Pancreas (tissue), 10 donors: ENCODE data around the gene TMIGD2. TPM values are rescaled to one million over a fixed set of nuclear protein-coding genes. Genes with fewer than 3 reads are reported as not detected.
"Not testable (repeated sequence)": the region's sequence is repeated elsewhere in the genome, so short reads cannot be mapped to it uniquely, and the experiment has no call there.

Source experiments
- ATAC-seq, 4 donors: fragments of 200-7000 bp; cut with Tn5 transposase; one replicate each; pipeline versions ENCODE4 v1.8.0 to v1.9.1; 2020; ENCODE audit warnings: mild to moderate bottlenecking in 4 of 4, moderate library complexity in 4 of 4
- DNase-seq, 6 donors: peaks; one replicate each; pipeline ENCODE4 v3.0.0-alpha.2; 2020
- FAIRE-seq: peaks from 2 replicates; lab custom pipeline; 2012; peaks lifted over from hg19 to GRCh38; lab: Jason Lieb, UNC
- H3K27ac ChIP-seq, 4 donors: fragments of 200-600 bp; sonication (generic); 1 replicate in 3 of 4; 2 replicates in 1 of 4; pipeline versions ENCODE4 v1.5.0 to v1.8.0; 2020
- H3K27me3 ChIP-seq, 4 donors: fragments of 200-600 bp; one replicate each; pipeline ENCODE4 v1.8.0; 2021
- H3K36me3 ChIP-seq, 3 donors: fragments of 200-600 bp; sonication (generic) in 1 of 3; one replicate each; pipeline versions ENCODE4 v1.5.0 to v1.8.0; 2020 to 2021
- H3K4me1 ChIP-seq, 3 donors: fragments of 200-600 bp; one replicate each; pipeline ENCODE4 v1.8.0; 2021
- H3K4me3 ChIP-seq, 4 donors: fragments of 200-600 bp; sonication (generic) in 2 of 4; one replicate each; pipeline versions ENCODE4 v1.5.0 to v1.8.0; 2020 to 2021
- H3K9me3 ChIP-seq, 4 donors: fragments of 200-600 bp; one replicate each; pipeline ENCODE4 v1.8.0; 2021
- WGBS, 2 donors: extraction: QIAGEN DNeasy Blood & Tissue Kit; methylation state at CpG; one replicate each; pipeline ENCODE4 v1.1.7; 2013; 5-methylcytosine and 5-hydroxymethylcytosine counted together
- intact Hi-C, 3 donors: fragments of 100-400 bp; cut with DNase I; formaldehyde crosslinking; loops; one replicate each; pipeline versions ENCODE4 v1.11.1 to v1.14.2; 2022
- polyA plus RNA-seq, 2 donors: library from polyadenylated mRNA; stranded (reverse); fragments of 200-250 nt; gene quantifications; one replicate each; pipeline ENCODE4 v1.2.3, GENCODE V29; 2013
- total RNA-seq, 6 donors: library from RNA; stranded (reverse); fragmentation: NEBNext Ultra II Directional in 4 of 6; extraction: Animal tissue kit (Norgen Biotek cat#: 25700) in 4 of 6; gene quantifications; one replicate each; pipeline versions ENCODE4 v1.2.1 to v1.2.4, GENCODE V29; 2021 to 2023
- TF ChIP-seq, protein P1 (sequence below), 4 donors: fragments of 200-600 bp; sonication (generic) in 3 of 4; IDR thresholded peaks; one replicate each; pipeline versions ENCODE4 v1.5.0 to v1.8.0; 2021; ENCODE audit warnings: antibody characterized with exemption in 4 of 4
- donor health status: healthy with polysubstance abuse.
- donor health status: DM: no; HTN: no; CAD: no; lungs with moderate emphysema.
- donor health status: DM: no; HTN: no; CAD: no.
- donor health status: control.
- donor health status: control.
- donor health status: Bipolar disorder and iron deficiency.
- donor health status: DM: yes; HTN: yes; CAD: no.
- donor health status: DM: no; HTN: no; CAD: no.
- donor health status: DM: no; HTN: no; CAD: no.
- donor health status: DM: yes; HTN: yes; CAD: no.

The TMIGD2 gene
- total and polyA plus RNA-seq, 8 donors, result 0.16 to 0.28 TPM; not detected in 6

DNA sequence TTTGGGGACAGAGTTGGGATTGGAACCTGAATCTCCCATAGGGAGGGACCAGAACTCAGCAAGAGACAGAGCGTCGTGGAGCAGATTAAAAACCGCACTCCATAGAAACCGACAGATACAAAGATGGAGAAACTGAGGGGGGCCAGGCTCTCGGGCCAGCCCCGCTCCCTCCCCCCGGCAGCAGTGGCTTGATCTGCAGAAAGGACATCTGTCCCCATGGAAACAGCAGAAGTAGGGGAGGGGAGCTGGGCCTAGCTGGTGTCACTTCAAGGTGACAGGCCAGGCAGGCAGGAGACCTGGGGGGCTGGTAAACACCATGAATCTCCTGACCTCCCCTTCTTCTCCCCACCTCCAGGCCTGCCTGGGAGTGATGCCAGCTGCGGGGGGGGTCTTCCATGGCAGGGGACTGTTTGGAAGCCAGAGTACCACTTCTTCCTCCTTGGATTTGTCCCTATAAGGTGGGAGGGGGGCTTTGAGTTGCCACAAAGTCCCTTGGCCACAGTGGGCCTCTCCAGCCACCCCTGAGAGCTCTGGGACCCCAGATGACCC, 10.9 kb downstream of the TMIGD2 start:
- H3K9me3 ChIP-seq, result no peaks in the 10 kb centered on the region
- H3K36me3 ChIP-seq, result no peaks in the 10 kb centered on the region
- H3K4me3 ChIP-seq, result no peak overlapping the region
- no peak overlapping the region for H3K27ac ChIP-seq
- intact Hi-C loops, result no loop called here
- no peaks in the 10 kb centered on the region for H3K27me3 ChIP-seq
- no peak for DNase-seq
- no peak for FAIRE-seq
- WGBS, 2 donors, result 57 to 68% methylated on average over 8 of the region's 8 CpGs
- H3K4me1 ChIP-seq, result no peaks in the 10 kb centered on the region
- ATAC-seq, result no peak
- TF ChIP-seq, protein P1, sequence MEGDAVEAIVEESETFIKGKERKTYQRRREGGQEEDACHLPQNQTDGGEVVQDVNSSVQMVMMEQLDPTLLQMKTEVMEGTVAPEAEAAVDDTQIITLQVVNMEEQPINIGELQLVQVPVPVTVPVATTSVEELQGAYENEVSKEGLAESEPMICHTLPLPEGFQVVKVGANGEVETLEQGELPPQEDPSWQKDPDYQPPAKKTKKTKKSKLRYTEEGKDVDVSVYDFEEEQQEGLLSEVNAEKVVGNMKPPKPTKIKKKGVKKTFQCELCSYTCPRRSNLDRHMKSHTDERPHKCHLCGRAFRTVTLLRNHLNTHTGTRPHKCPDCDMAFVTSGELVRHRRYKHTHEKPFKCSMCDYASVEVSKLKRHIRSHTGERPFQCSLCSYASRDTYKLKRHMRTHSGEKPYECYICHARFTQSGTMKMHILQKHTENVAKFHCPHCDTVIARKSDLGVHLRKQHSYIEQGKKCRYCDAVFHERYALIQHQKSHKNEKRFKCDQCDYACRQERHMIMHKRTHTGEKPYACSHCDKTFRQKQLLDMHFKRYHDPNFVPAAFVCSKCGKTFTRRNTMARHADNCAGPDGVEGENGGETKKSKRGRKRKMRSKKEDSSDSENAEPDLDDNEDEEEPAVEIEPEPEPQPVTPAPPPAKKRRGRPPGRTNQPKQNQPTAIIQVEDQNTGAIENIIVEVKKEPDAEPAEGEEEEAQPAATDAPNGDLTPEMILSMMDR (IDR thresholded peaks at IDR 0.05), result no peak

DNA sequence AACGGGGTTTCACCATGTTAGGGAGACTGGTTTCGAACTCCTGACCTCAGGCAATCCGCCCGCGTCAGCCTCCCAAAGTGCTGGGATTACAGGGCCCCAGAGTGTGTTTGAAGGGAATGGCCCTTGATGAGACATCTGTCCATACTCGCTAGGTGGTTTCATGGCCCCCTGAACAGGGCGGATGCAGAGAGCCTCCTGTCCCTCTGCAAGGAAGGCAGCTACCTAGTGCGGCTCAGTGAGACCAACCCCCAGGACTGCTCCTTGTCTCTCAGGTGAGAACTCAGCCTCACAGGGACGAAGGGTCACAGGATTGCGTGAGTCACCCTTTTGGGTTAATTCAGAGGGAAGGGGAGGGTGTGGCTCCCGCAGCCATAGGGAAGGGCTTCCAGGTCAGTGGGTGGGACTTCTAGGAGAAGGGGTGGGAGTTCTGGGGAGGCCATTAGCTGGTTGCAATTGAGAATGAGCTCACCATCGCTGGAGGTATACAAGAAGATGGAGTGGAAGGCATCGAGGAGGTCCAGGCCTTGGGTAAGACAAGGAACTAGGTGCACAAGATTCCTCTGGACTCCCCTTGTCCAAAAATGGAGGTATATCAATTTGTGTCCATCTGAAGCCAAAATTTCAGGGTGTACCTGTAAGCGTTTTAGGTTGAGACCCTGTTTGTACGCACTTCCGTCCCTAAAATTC, 14.0 kb downstream of the TMIGD2 start:
- ATAC-seq, result no peak
- Histone ChIP-seq H3K36me3 (no peaks in the 10 kb centered on the region), H3K27ac (no peak overlapping the region), H3K9me3 (no peaks in the 10 kb centered on the region), H3K4me1 (no peaks in the 10 kb centered on the region), H3K4me3 (no peak overlapping the region), H3K27me3 (no peaks in the 10 kb centered on the region)
- FAIRE-seq, result no peak
- WGBS, 2 donors, result 71 to 74% methylated on average over 16 of the region's 16 CpGs
- intact Hi-C loops, result no loop called here
- no peak for DNase-seq
- TF ChIP-seq, protein P1 (IDR thresholded peaks at IDR 0.05), result no peak

DNA sequence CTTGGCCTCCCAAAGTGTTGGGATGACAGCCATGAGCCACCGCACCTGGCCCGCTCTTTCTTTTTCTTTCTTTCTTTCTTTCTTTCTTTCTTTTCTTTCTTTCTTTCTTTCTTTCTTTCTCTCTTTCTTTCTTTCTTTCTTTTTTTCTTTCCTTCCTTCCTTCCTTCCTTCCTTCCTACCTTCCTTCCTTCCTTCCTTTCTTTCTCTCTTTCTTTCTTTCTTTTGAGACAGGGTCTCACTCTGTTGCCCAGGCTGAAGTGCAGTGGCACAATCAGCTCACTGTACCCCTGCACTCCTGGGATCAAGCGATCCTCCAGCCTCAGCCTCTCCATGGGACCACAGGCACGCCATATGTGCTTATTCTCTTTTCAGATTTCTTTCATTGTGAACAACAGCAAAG, 16.0 kb downstream of the TMIGD2 start:
- WGBS, 2 donors, result 79 to 86% methylated on average over 4 of the region's 4 CpGs
- H3K27me3 ChIP-seq, FAIRE-seq, H3K9me3 ChIP-seq, H3K27ac ChIP-seq, H3K4me3 ChIP-seq, ATAC-seq, H3K4me1 ChIP-seq, H3K36me3 ChIP-seq, intact Hi-C loops, DNase-seq: not testable (repeated sequence)

DNA sequence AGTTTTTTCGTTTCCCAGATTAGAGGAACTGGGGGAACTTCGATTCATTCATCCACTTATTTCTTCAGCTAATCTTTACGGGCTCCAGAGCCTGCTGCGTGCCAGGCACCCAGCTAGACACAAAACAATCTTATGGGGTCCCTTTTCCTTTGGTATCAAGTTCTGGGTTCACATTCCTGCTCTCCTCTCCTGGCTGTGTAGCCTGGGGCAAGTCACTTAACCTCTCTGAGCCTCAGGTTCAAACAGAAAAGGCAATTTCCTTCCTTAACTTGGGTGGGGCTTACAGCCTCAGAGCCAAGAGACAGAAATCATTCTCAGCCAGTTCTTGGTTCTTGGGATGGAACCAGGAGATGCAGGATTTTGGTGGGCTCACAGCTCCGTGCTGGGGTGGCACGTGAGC, 17.2 kb downstream of the TMIGD2 start:
- intact Hi-C loops, result no loop called here
- DNase-seq (no peak), FAIRE-seq (no peak), ATAC-seq (no peak)
- Histone ChIP-seq H3K27me3 (no peaks in the 10 kb centered on the region), H3K4me3 (no peak overlapping the region), H3K9me3 (no peaks in the 10 kb centered on the region), H3K36me3 (no peaks in the 10 kb centered on the region), H3K4me1 (no peaks in the 10 kb centered on the region), H3K27ac (no peak overlapping the region)
- TF ChIP-seq, protein P1 (IDR thresholded peaks at IDR 0.05), result no peak
- 58 to 65% methylated on average over 6 of the region's 6 CpGs for WGBS, 2 donors

DNA sequence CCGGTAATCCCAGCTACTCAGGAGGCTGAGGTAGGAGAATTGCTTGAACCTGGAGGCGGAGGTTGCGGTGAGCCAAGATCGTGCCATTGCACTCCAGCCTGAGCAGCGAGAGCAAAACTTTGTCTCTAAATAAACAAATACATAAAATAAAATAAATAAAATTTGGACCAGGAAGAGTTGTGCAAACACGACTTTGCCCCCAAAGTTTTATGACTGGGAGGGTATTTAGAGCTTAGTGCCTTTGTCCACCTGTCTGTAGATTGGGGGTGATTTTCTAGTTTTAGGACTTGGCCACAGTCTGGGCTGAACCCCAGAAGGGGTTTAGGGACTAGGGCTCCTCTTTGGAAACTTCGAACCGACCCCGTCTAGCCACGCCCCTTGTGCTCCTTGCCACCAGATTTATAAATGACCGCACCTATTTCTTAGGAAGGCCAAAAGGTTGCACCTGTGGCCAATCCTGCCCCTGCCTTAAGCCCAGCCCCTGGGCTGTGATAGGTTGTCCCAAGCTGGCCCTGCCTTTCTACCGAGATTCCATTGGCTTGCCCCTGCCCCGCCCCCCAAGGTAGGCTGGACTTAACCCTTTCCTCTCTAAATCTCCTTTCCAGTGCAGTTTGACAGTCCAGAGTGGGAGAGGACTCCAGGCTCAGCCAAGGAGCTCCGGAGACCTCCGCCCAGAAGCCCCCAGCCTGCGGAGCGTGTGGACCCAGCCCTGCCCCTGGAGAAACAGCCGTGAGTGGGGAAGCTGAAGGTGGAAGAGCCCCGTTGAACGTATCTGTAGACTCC, 17.8 kb downstream of the TMIGD2 start:
- H3K4me1 ChIP-seq, result peaks cover 0 to 2% (median under 1%) of the 10 kb centered on the region in 3 donors
- H3K4me3 ChIP-seq, result no peak overlapping the region
- FAIRE-seq (no peak), ATAC-seq (peak in 3 of 4 donors; percentile 29 to 83 (median 40)), DNase-seq (peak in 1 of 6 donors; percentile 23)
- H3K9me3 ChIP-seq, result no peaks in the 10 kb centered on the region
- no peaks in the 10 kb centered on the region for H3K36me3 ChIP-seq
- intact Hi-C loops, result no loop called here
- H3K27ac ChIP-seq, result no peak overlapping the region
- no peaks in the 10 kb centered on the region for H3K27me3 ChIP-seq
- WGBS, 2 donors, result 28 to 38% methylated on average over 20 of the region's 20 CpGs
- TF ChIP-seq, protein P1 (IDR thresholded peaks at IDR 0.05), result no peak
